Colonic mucosa (tissue), 4 donors: ENCODE results near the gene VIPR2. TPM values are rescaled to one million over a fixed set of nuclear protein-coding genes. Genes with fewer than 3 reads are reported as not detected.

Experiments used
- DNase-seq: peaks from one replicate; pipeline ENCODE4 v3.0.0-alpha.2; 2020
- H3K27ac ChIP-seq: fragments of 200-600 bp; one replicate; pipeline ENCODE4 v1.8.0; 2021
- H3K27me3 ChIP-seq: fragments of 200-600 bp; one replicate; pipeline ENCODE4 v1.8.0; 2021
- H3K36me3 ChIP-seq: fragments of 200-600 bp; one replicate; pipeline ENCODE4 v1.8.0; 2021
- H3K4me1 ChIP-seq: fragments of 200-600 bp; one replicate; pipeline ENCODE4 v1.8.0; 2021; ENCODE audit warnings: mild to moderate bottlenecking
- H3K4me3 ChIP-seq: fragments of 200-600 bp; one replicate; pipeline ENCODE4 v1.8.0; 2021
- H3K9ac ChIP-seq, 2 donors: one replicate each; pipeline ENCODE4 v1.7.0; 2013; ENCODE audit warnings: control low read depth in 2 of 2, low read depth in 2 of 2, low read length in 2 of 2
- H3K9me3 ChIP-seq: fragments of 200-600 bp; one replicate; pipeline ENCODE4 v1.8.0; 2021
- CTCF ChIP-seq: fragments of 200-600 bp; IDR thresholded peaks from one replicate; pipeline ENCODE4 v1.8.0; 2022; ENCODE audit warnings: antibody characterized with exemption, mild to moderate bottlenecking
- intact Hi-C: fragments of 100-400 bp; cut with DNase I; formaldehyde crosslinking; loops from one replicate; pipeline ENCODE4 v1.14.1; 2022
- total RNA-seq, 2 donors: library from RNA; stranded (reverse); fragmentation: NEBNext Ultra II Directional in 1 of 2; extraction: Animal tissue kit (Norgen Biotek cat#: 25700) in 1 of 2; gene quantifications; one replicate each; pipeline ENCODE4 v1.2.1, GENCODE V29; 2021
- donor health status: healthy.
- donor health status: DM: no; HTN: no; CAD: no.
- donor health status: DM: no; HTN: no; CAD: no.

Gene VIPR2
- total RNA-seq, 2 donors from 2014 or later: 0.37 to 1.3 TPM

GRCh38 chr7:159121068-159121467 is 23.6 kb downstream of the VIPR2 start:
- intact Hi-C loops: no loop called here
- no peak for DNase-seq

GRCh38 chr7:159120540-159120919 is 24.1 kb downstream of the VIPR2 start:
- intact Hi-C loops: no loop called here
- Histone ChIP-seq H3K27ac (no peak overlapping the region), H3K27me3 (no peaks in the 10 kb centered on the region), H3K4me1 (no peaks in the 10 kb centered on the region), H3K9ac (no peak overlapping the region), H3K36me3 (no peaks in the 10 kb centered on the region), H3K9me3 (no peaks in the 10 kb centered on the region), H3K4me3 (no peak overlapping the region)
- DNase-seq: no peak
- no peak for TF ChIP-seq CTCF

More at GRCh38 chr7:159121068-159121467, 23.6 kb downstream of the VIPR2 start:
- no peak overlapping the region for H3K4me3 ChIP-seq
- no peak overlapping the region for H3K9ac ChIP-seq
- H3K27ac ChIP-seq: no peak overlapping the region
- H3K27me3 ChIP-seq: no peaks in the 10 kb centered on the region
- no peak for TF ChIP-seq CTCF
- no peaks in the 10 kb centered on the region for H3K36me3 ChIP-seq
- H3K9me3 ChIP-seq: no peaks in the 10 kb centered on the region
- H3K4me1 ChIP-seq: no peaks in the 10 kb centered on the region

- H3K4me3 ChIP-seq: no peak overlapping the region
- no peaks in the 10 kb centered on the region for H3K9me3 ChIP-seq
- no peaks in the 10 kb centered on the region for H3K36me3 ChIP-seq
- H3K9ac ChIP-seq: no peak overlapping the region
- H3K4me1 ChIP-seq: no peaks in the 10 kb centered on the region
- no peak for TF ChIP-seq CTCF
- H3K27me3 ChIP-seq: no peaks in the 10 kb centered on the region
- intact Hi-C loops: no loop called here
- no peak overlapping the region for H3K27ac ChIP-seq
- DNase-seq: no peak
Measured at GRCh38 chr7:159119851-159120539, 24.7 kb downstream of the VIPR2 start.

- no peaks in the 10 kb centered on the region for H3K27me3 ChIP-seq
- H3K27ac ChIP-seq: no peak overlapping the region
- H3K4me3 ChIP-seq: no peak overlapping the region
- no peak for DNase-seq
- intact Hi-C loops: no loop called here
- H3K4me1 ChIP-seq: no peaks in the 10 kb centered on the region
- no peak overlapping the region for H3K9ac ChIP-seq
- H3K9me3 ChIP-seq: no peaks in the 10 kb centered on the region
- no peak for TF ChIP-seq CTCF
- no peaks in the 10 kb centered on the region for H3K36me3 ChIP-seq
Measured at GRCh38 chr7:159119026-159119741, 25.5 kb downstream of the VIPR2 start.

GRCh38 chr7:159118623-159119022 is 26.0 kb downstream of the VIPR2 start:
- Histone ChIP-seq H3K9ac (no peak overlapping the region), H3K9me3 (no peaks in the 10 kb centered on the region), H3K27ac (no peak overlapping the region), H3K27me3 (no peaks in the 10 kb centered on the region), H3K36me3 (no peaks in the 10 kb centered on the region), H3K4me3 (no peak overlapping the region), H3K4me1 (no peaks in the 10 kb centered on the region)
- intact Hi-C loops: no loop called here
- no peak for DNase-seq
- no peak for TF ChIP-seq CTCF
